IMR-90 (cell line): Measurements from ENCODE around the gene KCTD2. TPM values are rescaled to one million over a fixed set of nuclear protein-coding genes. Genes with fewer than 3 reads are reported as not detected.

Experiments used
- ATAC-seq: fragments of 200-7000 bp; cut with Tn5 transposase; 2 replicates; pipeline ENCODE4 v1.9.1; 2020; ENCODE audit warnings: low read depth, mild to moderate bottlenecking, moderate library complexity
- BruUV-seq: library from RNA; stranded (reverse); fragments of 400-500 nt; replicated peaks from 2 replicates; lab custom pipeline; 2021; lab: Mats Ljungman, UMichigan
- CTCF ChIA-PET: fragments of 300-600 bp; formaldehyde crosslinking; extraction: SDS; loops from one replicate; lab custom pipeline; 2021; ENCODE audit warnings: antibody characterized with exemption; lab: Yijun Ruan, JAX
- POLR2A ChIA-PET: fragments of 300-600 bp; sonication (Branson Sonifier 250); formaldehyde crosslinking; loops from one replicate; lab custom pipeline; 2022; ENCODE audit warnings: antibody characterized with exemption; ENCODE audit not compliant: unreplicated experiment; lab: Charles Lee
- DNase-seq: peaks from one replicate; pipeline ENCODE4 v3.0.0; 2013
- H2AFZ ChIP-seq: replicated peaks from 2 replicates; pipeline ENCODE3; 2013; ENCODE audit warnings: low read length, mild to moderate bottlenecking; ENCODE audit not compliant: poor library complexity
- H2AK5ac ChIP-seq: 2 replicates; pipeline ENCODE4 v1.6.1; 2013; ENCODE audit warnings: low read depth, low read length, inconsistent platforms
- H2AK9ac ChIP-seq: replicated peaks from 2 replicates; pipeline ENCODE3; 2013; ENCODE audit warnings: mild to moderate bottlenecking, low read depth, low read length, moderate library complexity; ENCODE audit not compliant: poor library complexity
- H2BK120ac ChIP-seq: 2 replicates; pipeline ENCODE4 v1.6.1; 2013; ENCODE audit warnings: low read depth, low read length, inconsistent platforms
- H2BK15ac ChIP-seq: 3 replicates; pipeline ENCODE4 v1.6.1; 2013; ENCODE audit warnings: low read depth, low read length, inconsistent platforms
- H2BK20ac ChIP-seq: 2 replicates; pipeline ENCODE4 v1.6.1; 2013; ENCODE audit warnings: low read depth, mild to moderate bottlenecking, inconsistent platforms, low read length, moderate library complexity
- H2BK5ac ChIP-seq: 2 replicates; pipeline ENCODE4 v1.6.1; 2013; ENCODE audit warnings: mild to moderate bottlenecking, low read depth, low read length, inconsistent platforms; ENCODE audit not compliant: poor library complexity, severe bottlenecking
- H3K14ac ChIP-seq: replicated peaks from 2 replicates; pipeline ENCODE4 v1.6.1; 2013; ENCODE audit warnings: low read depth, low read length, inconsistent platforms
- H3K18ac ChIP-seq: 2 replicates; pipeline ENCODE4 v1.6.1; 2013; ENCODE audit warnings: low read depth, low read length, control low read depth
- H3K23ac ChIP-seq: 2 replicates; pipeline ENCODE4 v1.6.1; 2013; ENCODE audit warnings: low read depth, low read length, inconsistent platforms
- H3K27ac ChIP-seq: 2 replicates; pipeline ENCODE4 v1.5.1; 2013; ENCODE audit warnings: mild to moderate bottlenecking, control low read depth, low read length; ENCODE audit not compliant: insufficient read depth
- H3K27me3 ChIP-seq: 2 replicates; pipeline ENCODE4 v1.6.1; 2013; ENCODE audit warnings: low read length; ENCODE audit not compliant: control insufficient read depth, insufficient read depth
- H3K36me3 ChIP-seq: 2 replicates; pipeline ENCODE4 v1.6.1; 2013; ENCODE audit warnings: low read length, mixed read lengths; ENCODE audit not compliant: control insufficient read depth, insufficient read depth
- H3K4ac ChIP-seq: 2 replicates; pipeline ENCODE4 v1.6.1; 2013; ENCODE audit warnings: low read depth, low read length, inconsistent platforms
- H3K4me1 ChIP-seq: 2 replicates; pipeline ENCODE4 v1.6.1; 2013; ENCODE audit warnings: low read length, mixed read lengths; ENCODE audit not compliant: control insufficient read depth, insufficient read depth
- H3K4me2 ChIP-seq: 2 replicates; pipeline ENCODE4 v1.6.1; 2013; ENCODE audit warnings: low read depth, mild to moderate bottlenecking, control low read depth, low read length, moderate library complexity
- H3K4me3 ChIP-seq: 2 replicates; pipeline ENCODE4 v1.5.1; 2013; ENCODE audit warnings: low read depth, mild to moderate bottlenecking, control low read depth, low read length, moderate library complexity; ENCODE audit not compliant: insufficient read depth
- H3K56ac ChIP-seq: 2 replicates; pipeline ENCODE4 v1.6.1; 2013; ENCODE audit warnings: low read length, inconsistent platforms; ENCODE audit not compliant: insufficient read depth; ENCODE audit errors: extremely low read depth
- H3K79me1 ChIP-seq, 2 experiments: 2 replicates each; pipeline ENCODE4 v1.6.1; 2013; ENCODE audit warnings: low read length in 2 of 2, inconsistent platforms in 1 of 2, low read depth in 1 of 2
- H3K9ac ChIP-seq: 2 replicates; pipeline ENCODE4 v1.6.1; 2013; ENCODE audit warnings: low read depth, low read length, control low read depth
- H3K9me1 ChIP-seq: 2 replicates; pipeline ENCODE4 v1.6.1; 2013; ENCODE audit warnings: low read length, inconsistent platforms; ENCODE audit not compliant: insufficient read depth
- H3K9me3 ChIP-seq: 2 replicates; pipeline ENCODE4 v1.6.1; 2013; ENCODE audit warnings: low read length; ENCODE audit not compliant: control insufficient read depth, insufficient read depth
- H4K20me1 ChIP-seq: 2 replicates; pipeline ENCODE4 v1.6.1; 2013; ENCODE audit warnings: low read length, inconsistent platforms; ENCODE audit not compliant: insufficient read depth
- H4K5ac ChIP-seq: 2 replicates; pipeline ENCODE4 v1.6.1; 2013; ENCODE audit warnings: mild to moderate bottlenecking, low read depth, low read length, control low read depth
- H4K8ac ChIP-seq, 2 experiments: 2 replicates each; pipeline ENCODE4 v1.6.1; 2013; ENCODE audit warnings: low read depth in 2 of 2, low read length in 2 of 2, control low read depth in 1 of 2, inconsistent platforms in 1 of 2
- H4K91ac ChIP-seq: 2 replicates; pipeline ENCODE4 v1.6.1; 2013; ENCODE audit warnings: low read depth, low read length, inconsistent platforms; ENCODE audit not compliant: insufficient read depth
- CHD1 ChIP-seq: IDR thresholded peaks from 2 replicates; pipeline ENCODE4 v1.6.1; 2012; ENCODE audit warnings: low read depth, low read length, improper control_type of control experiment
- MAZ ChIP-seq: IDR thresholded peaks from 2 replicates; pipeline ENCODE4 v1.6.1; 2012; ENCODE audit warnings: low read depth, mild to moderate bottlenecking, low read length, improper control_type of control experiment, moderate library complexity, borderline replicate concordance
- MXI1 ChIP-seq: IDR thresholded peaks from 2 replicates; pipeline ENCODE4 v1.6.1; 2012; ENCODE audit warnings: low read depth, mild to moderate bottlenecking, low read length, moderate library complexity, borderline replicate concordance
- RAD21 ChIP-seq: IDR thresholded peaks from 2 replicates; pipeline ENCODE4 v1.6.1; 2012; ENCODE audit warnings: low read length, improper control_type of control experiment
- SMC3 ChIP-seq: fragments of 150-350 bp; IDR thresholded peaks from 2 replicates; pipeline ENCODE4 v1.6.1; 2016; ENCODE audit warnings: low read depth, mild to moderate bottlenecking, antibody characterized with exemption, low read length, moderate library complexity
- WGBS, 2 experiments: methylation state at CpG; one replicate each; pipeline versions ENCODE4 v1.1.5 to v1.1.7; 2013; ENCODE audit warnings: missing lambda C conversion rate in 2 of 2; ENCODE audit not compliant: insufficient read length in 1 of 2; ENCODE audit errors: extremely low coverage in 2 of 2; 5-methylcytosine and 5-hydroxymethylcytosine counted together
- dilution Hi-C: fragments of 300-500 bp; cut with HindIII; formaldehyde crosslinking; loops from one replicate; pipeline ENCODE4 v1.14.3; 2018; ENCODE audit warnings: low sequenced_read_pairs; ENCODE audit not compliant: unreplicated experiment
- in situ Hi-C: fragments of 300-500 bp; cut with MboI; formaldehyde crosslinking; loops from 3 replicates; pipeline ENCODE4 v1.14.3; 2019; ENCODE audit warnings: low sequenced_read_pairs, inconsistent platforms, mixed read lengths
- intact Hi-C: fragments of 100-400 bp; cut with micrococcal nuclease; formaldehyde crosslinking; loops from 2 replicates; pipeline ENCODE4 v1.10.0; 2022
- polyA plus RNA-seq, 3 experiments: library from polyadenylated mRNA; depleted of rRNA; stranded (reverse); fragments of >200 nt; gene quantifications; 2 replicates each; pipeline ENCODE4 v1.2.3, GENCODE V29; 2012; ENCODE audit warnings: low replicate concordance in 1 of 3
- total RNA-seq: library from RNA; depleted of rRNA; stranded (reverse); fragments of >200 nt; gene quantifications from 2 replicates; pipeline ENCODE4 v1.2.3, GENCODE V29; 2012
- TF ChIP-seq, protein P1 (sequence below): conservative IDR thresholded peaks from 2 replicates; pipeline ENCODE4 v1.5.1; 2012; ENCODE audit warnings: mild to moderate bottlenecking, low read depth, low read length, improper control_type of control experiment

KCTD2 gene
- total and polyA plus RNA-seq, 2 of the 4 experiments (the other 2 are of a cell fraction): 9.1 to 18.4 TPM

DNA sequence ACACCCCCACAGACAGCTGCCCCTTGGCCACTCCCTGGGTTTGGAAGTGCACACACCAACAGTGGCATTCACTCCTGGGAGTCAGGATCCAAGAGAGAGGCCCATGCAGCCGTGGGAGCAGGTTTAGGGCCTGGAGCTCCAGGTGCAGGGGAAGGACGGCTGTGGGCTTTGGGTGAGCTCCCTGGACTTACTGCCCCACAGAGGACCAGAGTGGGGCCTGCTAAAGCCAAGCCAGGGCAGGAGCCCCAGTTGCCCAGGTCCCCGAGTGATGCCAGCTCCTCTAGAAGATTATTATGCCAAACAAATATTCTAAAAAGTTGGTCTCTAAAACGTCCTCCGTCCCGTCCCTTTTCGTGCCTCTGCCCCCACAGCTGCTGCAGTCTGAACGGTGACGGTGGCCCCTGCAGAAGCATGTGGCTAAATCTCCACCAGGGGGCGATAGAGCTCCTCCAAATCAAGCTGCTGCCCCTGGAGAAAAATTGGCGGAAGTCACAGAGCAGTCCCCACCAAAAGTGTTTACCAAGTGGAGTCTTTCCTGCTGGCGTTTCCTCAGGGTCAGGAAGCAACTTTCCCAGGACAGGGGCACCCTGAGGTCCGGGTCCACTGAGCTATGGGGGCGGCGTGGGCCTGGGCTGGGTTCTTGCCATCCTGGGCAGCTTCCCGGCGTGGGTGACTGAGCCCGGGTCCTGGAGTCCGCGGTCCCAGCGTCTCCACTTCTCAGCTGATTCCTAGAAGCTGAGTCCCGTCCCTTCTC is 67.0 kb downstream of the KCTD2 start:
- H3K9me3 ChIP-seq: no peaks in the 10 kb centered on the region
- no peak overlapping the region for H2BK15ac ChIP-seq
- H3K4me3 ChIP-seq: peak overlapping the region; percentile 37
- peak overlapping the region; percentile 25 for H2BK5ac ChIP-seq
- ChIA-PET CTCF (interaction anchor here (0.6 to 2.3 kb wide), 24 partner anchors 9 to 152 kb away, joined by 3 to 22 read pairs (median 4); partner anchors contain the start of genes GGA3, NT5C and NUP85), POLR2A (interaction anchor here (0.6 to 0.8 kb wide), 2 partner anchors 9 to 55 kb away, joined by 3 read pairs; no protein-coding TSS in a partner anchor)
- intact Hi-C loops (loop anchor here (1.0 to 5.0 kb wide), 3 partner anchors 52 to 127 kb away; partner anchors contain the start of gene CDR2L), dilution Hi-C loops (no loop called here), in situ Hi-C loops (no loop called here)
- H4K20me1 ChIP-seq: no peaks in the 10 kb centered on the region; the same call in 1 of the 2 replicates
- H2BK20ac ChIP-seq: no peak overlapping the region
- H3K4me2 ChIP-seq: peak overlapping the region; percentile 94
- no peak overlapping the region for H3K18ac ChIP-seq
- peaks cover 23 to 52% of the 10 kb centered on the region in 2 experiments for H3K79me1 ChIP-seq
- no peak overlapping the region for H3K56ac ChIP-seq
- peaks cover under 1% of the 10 kb centered on the region; the same call in 1 of the 2 replicates for H3K27me3 ChIP-seq
- peak overlapping the region; percentile 94 for H2AFZ ChIP-seq
- H2AK9ac ChIP-seq: peak overlapping the region; percentile 59
- H3K4ac ChIP-seq: peak overlapping the region; percentile 76
- H2AK5ac ChIP-seq: no peak overlapping the region
- ATAC-seq (peak; percentile 79), DNase-seq (peak; percentile 89)
- H2BK120ac ChIP-seq: 0 out of 2 replicates have a peak overlapping the region, but pooled peaks have one; percentile 24
- 0 out of 2 replicates have a peak, but pooled peaks cover 5% of the 10 kb centered on the region for H3K9me1 ChIP-seq
- peaks cover 7% of the 10 kb centered on the region; the same call in 1 of the 2 replicates for H3K4me1 ChIP-seq
- WGBS, 2 experiments: 13% methylated on average over 7 of the region's 22 CpGs; no CpG with 5 or more reads in 1 of the 2 experiments
- TF ChIP-seq MAZ: peak; percentile 56; the same call in 1 of the 2 replicates
- TF ChIP-seq CHD1: no peak
- peak; percentile 86 for TF ChIP-seq SMC3
- peak; percentile 86 for TF ChIP-seq RAD21
- TF ChIP-seq, protein P1, sequence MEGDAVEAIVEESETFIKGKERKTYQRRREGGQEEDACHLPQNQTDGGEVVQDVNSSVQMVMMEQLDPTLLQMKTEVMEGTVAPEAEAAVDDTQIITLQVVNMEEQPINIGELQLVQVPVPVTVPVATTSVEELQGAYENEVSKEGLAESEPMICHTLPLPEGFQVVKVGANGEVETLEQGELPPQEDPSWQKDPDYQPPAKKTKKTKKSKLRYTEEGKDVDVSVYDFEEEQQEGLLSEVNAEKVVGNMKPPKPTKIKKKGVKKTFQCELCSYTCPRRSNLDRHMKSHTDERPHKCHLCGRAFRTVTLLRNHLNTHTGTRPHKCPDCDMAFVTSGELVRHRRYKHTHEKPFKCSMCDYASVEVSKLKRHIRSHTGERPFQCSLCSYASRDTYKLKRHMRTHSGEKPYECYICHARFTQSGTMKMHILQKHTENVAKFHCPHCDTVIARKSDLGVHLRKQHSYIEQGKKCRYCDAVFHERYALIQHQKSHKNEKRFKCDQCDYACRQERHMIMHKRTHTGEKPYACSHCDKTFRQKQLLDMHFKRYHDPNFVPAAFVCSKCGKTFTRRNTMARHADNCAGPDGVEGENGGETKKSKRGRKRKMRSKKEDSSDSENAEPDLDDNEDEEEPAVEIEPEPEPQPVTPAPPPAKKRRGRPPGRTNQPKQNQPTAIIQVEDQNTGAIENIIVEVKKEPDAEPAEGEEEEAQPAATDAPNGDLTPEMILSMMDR: peak; percentile 95
- no peak for TF ChIP-seq MXI1
- H3K14ac ChIP-seq: peak overlapping the region; percentile 53; the same call in 1 of the 2 replicates
- H4K91ac ChIP-seq: no peak overlapping the region
- peak overlapping the region; percentile 79; the same call in 1 of the 2 replicates for H3K23ac ChIP-seq
- H3K27ac ChIP-seq: peak overlapping the region; percentile 81
- H3K9ac ChIP-seq: peak overlapping the region; percentile 60
- peaks cover 6% of the 10 kb centered on the region for H3K36me3 ChIP-seq
- no TSS peak for BruUV-seq
- peak overlapping the region; percentile 82; the same call in 1 of the 2 replicates for H4K5ac ChIP-seq
- H4K8ac ChIP-seq: peak overlapping the region; percentile 27 to 90; a peak in 3 of 4 replicates
